Prostate gland (tissue), 2 donors: Measurements from ENCODE around the gene MAP2K1.

Source experiments
- POLR2A ChIP-seq: fragments of 450-650 bp; IDR thresholded peaks from one replicate; pipeline ENCODE4 v1.6.1; 2016; ENCODE audit warnings: antibody characterized with exemption, mild to moderate bottlenecking
- POLR2AphosphoS5 ChIP-seq: sonication (generic); formaldehyde crosslinking; IDR thresholded peaks from one replicate; pipeline ENCODE4 v1.6.1; 2017; ENCODE audit warnings: antibody characterized with exemption
- TF ChIP-seq, protein P1 (sequence below), 4 experiments: fragments of 200-600 bp in 2 of 4; fragments of 450-650 bp in 2 of 4; sonication (generic) in 2 of 4; IDR thresholded peaks; 1 replicate in 3 of 4; 2 replicates in 1 of 4; pipeline ENCODE4 v1.5.1; 2016 to 2019; ENCODE audit warnings: antibody characterized with exemption in 4 of 4, mild to moderate bottlenecking in 2 of 4, moderate library complexity in 2 of 4

GRCh38 chr15:66515901-66516322 is 129.2 kb downstream of the MAP2K1 start:
- TF ChIP-seq, protein P1, sequence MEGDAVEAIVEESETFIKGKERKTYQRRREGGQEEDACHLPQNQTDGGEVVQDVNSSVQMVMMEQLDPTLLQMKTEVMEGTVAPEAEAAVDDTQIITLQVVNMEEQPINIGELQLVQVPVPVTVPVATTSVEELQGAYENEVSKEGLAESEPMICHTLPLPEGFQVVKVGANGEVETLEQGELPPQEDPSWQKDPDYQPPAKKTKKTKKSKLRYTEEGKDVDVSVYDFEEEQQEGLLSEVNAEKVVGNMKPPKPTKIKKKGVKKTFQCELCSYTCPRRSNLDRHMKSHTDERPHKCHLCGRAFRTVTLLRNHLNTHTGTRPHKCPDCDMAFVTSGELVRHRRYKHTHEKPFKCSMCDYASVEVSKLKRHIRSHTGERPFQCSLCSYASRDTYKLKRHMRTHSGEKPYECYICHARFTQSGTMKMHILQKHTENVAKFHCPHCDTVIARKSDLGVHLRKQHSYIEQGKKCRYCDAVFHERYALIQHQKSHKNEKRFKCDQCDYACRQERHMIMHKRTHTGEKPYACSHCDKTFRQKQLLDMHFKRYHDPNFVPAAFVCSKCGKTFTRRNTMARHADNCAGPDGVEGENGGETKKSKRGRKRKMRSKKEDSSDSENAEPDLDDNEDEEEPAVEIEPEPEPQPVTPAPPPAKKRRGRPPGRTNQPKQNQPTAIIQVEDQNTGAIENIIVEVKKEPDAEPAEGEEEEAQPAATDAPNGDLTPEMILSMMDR (IDR thresholded peaks at IDR 0.05) = no peak
- TF ChIP-seq POLR2AphosphoS5 (no peak), POLR2A (no peak)
